Central memory CD8-positive, alpha-beta T cell (primary cell): ENCODE data around the gene CSN1S1.
"Not testable (repeated sequence)": the region's sequence is repeated elsewhere in the genome, so short reads cannot be mapped to it uniquely, and the experiment has no call there.

Source experiments
- ATAC-seq: fragments of 150-1000 bp; cut with Tn5 transposase; replicated peaks from 2 replicates; pipeline ENCODE4 v1.10.0; 2022; ENCODE audit warnings: mild to moderate bottlenecking, moderate FRiP score, moderate number of reproducible peaks; ENCODE audit not compliant: poor library complexity, severe bottlenecking; ENCODE audit errors: extremely low read depth
- DNase-seq, 2 donors: peaks; one replicate each; pipeline ENCODE4 v3.0.0; 2021; ENCODE audit warnings: low spot score in 2 of 2
- H3K27ac Mint-ChIP-seq: one replicate; pipeline ENCODE4 v1.8.0; 2022; ENCODE audit warnings: low read depth, mild to moderate bottlenecking, moderate library complexity, mixed read lengths
- H3K27me3 Mint-ChIP-seq: one replicate; pipeline ENCODE4 v1.8.0; 2022; ENCODE audit warnings: mixed read lengths
- H3K36me3 Mint-ChIP-seq: one replicate; pipeline ENCODE4 v1.8.0; 2022; ENCODE audit warnings: mild to moderate bottlenecking, moderate library complexity, mixed read lengths; ENCODE audit not compliant: insufficient read depth
- H3K4me1 Mint-ChIP-seq: one replicate; pipeline ENCODE4 v1.8.0; 2022; ENCODE audit warnings: mixed read lengths
- H3K4me3 Mint-ChIP-seq: one replicate; pipeline ENCODE4 v1.8.0; 2022; ENCODE audit warnings: mild to moderate bottlenecking, moderate library complexity, mixed read lengths
- H3K9me3 Mint-ChIP-seq: one replicate; pipeline ENCODE4 v1.8.0; 2022; ENCODE audit warnings: mixed read lengths

CSN1S1 gene, protein sequence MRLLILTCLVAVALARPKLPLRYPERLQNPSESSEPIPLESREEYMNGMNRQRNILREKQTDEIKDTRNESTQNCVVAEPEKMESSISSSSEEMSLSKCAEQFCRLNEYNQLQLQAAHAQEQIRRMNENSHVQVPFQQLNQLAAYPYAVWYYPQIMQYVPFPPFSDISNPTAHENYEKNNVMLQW

DNA sequence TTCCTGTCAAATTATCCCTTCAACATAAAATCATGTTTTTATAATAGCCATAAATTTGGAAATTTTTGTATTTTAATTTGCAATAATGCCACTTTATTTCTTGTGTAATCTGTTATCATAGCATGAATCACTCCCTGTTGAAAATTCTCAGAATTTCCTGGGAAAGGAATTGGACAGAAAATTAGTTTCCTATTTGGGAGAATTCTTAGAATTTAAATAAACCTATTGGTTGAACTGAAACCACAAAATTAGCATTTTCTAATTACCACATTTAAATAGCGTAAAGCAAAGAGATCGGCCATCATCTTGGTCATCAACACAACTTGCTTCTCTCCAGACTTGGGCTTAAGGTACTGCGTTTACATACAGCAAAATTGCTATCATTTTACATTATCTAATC is at the start of gene CSN1S1:
CSN1S1 (plus strand) TSS at position 301 of the 400 bp plus-strand sequence. CDS start 1,488 bp downstream, outside the sequence.
- DNase-seq, result no peak
- no peak for ATAC-seq
- Mint-ChIP-seq H3K36me3 (no peaks in the 10 kb centered on the region), H3K27ac (no peak within 1 kb of the TSS), H3K4me1 (no peaks in the 10 kb centered on the region), H3K9me3 (no peaks in the 10 kb centered on the region), H3K4me3 (no peak within 1 kb of the TSS), H3K27me3 (no peaks in the 10 kb centered on the region)

DNA sequence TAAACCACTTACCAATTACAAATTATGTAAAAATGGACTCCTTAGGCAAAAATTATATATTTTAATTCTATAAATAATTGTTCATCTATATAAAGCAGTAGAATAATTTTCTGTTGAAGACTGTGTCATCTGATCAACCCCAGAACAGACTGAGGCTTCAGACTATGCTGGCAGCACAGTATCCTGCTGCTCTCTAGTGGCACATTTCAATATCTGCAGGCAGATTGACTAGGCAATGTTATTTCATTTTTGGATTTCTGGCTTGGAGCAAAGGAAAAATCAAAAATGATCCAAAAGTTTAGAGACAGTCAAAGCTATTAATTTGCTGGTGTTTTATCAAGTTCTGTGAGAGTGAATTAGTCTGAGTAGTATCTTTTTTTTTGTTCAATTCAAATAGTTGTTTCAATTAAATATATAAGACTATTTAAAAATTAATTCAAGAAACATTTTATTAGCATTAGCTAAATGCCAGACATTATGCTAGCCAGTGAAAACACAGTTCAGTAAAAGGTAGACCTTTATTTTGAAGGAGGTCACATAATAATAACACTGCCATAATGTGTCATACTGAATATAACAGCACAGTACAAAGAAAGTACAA is 49.6 kb upstream of the CSN1S1 start:
- no peaks in the 10 kb centered on the region for H3K36me3 Mint-ChIP-seq
- H3K27ac Mint-ChIP-seq, result no peak overlapping the region
- H3K4me1 Mint-ChIP-seq, result no peaks in the 10 kb centered on the region
- H3K9me3 Mint-ChIP-seq, result peaks cover 5% of the 10 kb centered on the region
- ATAC-seq (no peak), DNase-seq (no peak)
- H3K27me3 Mint-ChIP-seq, result no peaks in the 10 kb centered on the region
- no peak overlapping the region for H3K4me3 Mint-ChIP-seq

DNA sequence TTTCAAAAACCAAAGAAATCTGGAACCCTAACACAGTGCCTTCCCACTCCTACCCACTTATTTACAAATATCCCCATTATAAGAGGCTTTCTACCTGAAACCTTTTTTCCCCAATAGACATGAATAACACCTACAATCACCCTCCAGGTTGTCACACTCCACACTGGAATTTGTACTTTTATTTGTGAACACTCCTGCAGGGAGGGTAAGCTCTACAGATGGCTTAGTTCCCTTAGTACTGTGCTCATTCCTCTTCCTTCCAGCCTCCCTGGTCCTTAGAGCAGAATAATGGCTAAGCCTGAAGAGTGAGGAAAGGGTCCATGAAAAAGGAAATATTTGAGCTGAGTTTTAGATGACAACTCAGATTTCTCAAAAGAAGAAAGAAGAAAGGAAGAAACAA is 48.7 kb upstream of the CSN1S1 start:
- Mint-ChIP-seq H3K4me3 (no peak overlapping the region), H3K9me3 (peaks cover 5% of the 10 kb centered on the region), H3K4me1 (no peaks in the 10 kb centered on the region), H3K27ac (no peak overlapping the region), H3K27me3 (no peaks in the 10 kb centered on the region), H3K36me3 (no peaks in the 10 kb centered on the region)
- DNase-seq (no peak), ATAC-seq (no peak)

DNA sequence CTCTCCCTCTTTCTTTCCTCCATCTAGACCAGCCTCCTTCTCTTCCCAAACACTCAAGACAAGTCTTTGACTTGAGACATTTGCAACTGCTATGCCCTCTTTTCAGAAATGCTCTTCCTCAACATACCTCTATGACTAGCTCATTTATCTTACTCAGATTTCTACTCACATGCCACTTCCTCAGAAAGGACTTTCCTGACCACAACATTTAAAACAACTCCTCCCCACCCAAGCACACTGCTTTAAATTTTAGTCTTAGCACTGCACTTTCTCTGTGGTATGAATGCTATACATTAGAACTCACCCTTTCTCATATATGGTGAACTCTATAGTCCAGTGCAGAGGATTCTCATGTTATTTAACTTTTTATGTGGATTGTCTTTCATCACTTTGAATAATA is 42.5 kb upstream of the CSN1S1 start:
- no peak for DNase-seq
- Mint-ChIP-seq H3K27ac (no peak overlapping the region), H3K27me3 (no peaks in the 10 kb centered on the region), H3K9me3 (peaks cover 7% of the 10 kb centered on the region), H3K36me3 (no peaks in the 10 kb centered on the region), H3K4me1 (no peaks in the 10 kb centered on the region), H3K4me3 (no peak overlapping the region)
- ATAC-seq, result no peak

DNA sequence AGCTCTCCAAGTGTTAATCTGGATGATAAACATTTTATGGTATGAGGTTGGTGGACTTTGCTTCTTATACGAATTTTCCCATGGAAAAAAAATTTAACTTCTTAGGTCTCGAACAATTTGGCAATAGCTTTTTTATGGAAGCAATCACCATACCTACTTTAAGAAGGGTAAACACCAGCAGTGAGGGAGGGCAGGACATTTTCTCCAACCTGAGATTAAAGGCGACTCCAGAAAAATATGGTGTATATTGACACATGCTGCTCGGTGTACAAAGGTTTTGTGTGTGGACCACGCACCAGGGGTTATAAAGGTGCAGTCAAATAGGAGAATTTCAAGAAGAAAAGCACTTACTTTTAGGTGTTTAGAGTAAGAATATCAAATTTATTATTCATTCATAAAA is 36.7 kb upstream of the CSN1S1 start:
- H3K4me3 Mint-ChIP-seq, result no peak overlapping the region
- ATAC-seq (no peak), DNase-seq (no peak)
- H3K27ac Mint-ChIP-seq, result no peak overlapping the region
- H3K36me3 Mint-ChIP-seq, result no peaks in the 10 kb centered on the region
- no peaks in the 10 kb centered on the region for H3K27me3 Mint-ChIP-seq
- no peaks in the 10 kb centered on the region for H3K4me1 Mint-ChIP-seq
- H3K9me3 Mint-ChIP-seq, result peaks cover 18% of the 10 kb centered on the region

DNA sequence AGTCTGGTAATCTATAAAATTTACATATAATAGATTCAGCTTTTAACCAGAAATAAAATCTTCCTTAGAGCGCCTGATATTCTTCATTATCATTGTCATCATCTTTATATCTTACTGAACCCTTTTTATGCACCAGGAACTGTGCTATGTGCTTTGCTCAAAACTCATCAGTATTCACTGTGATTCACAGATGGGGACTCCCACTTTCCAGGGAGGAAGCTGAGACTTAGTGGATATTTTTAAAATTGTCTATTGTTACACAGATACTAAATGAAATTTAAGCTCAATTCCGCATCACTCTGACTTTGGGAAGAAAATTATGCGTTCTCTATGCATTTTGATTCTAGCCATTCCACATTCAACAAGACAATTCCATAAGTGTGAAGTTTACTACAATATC is 36.1 kb upstream of the CSN1S1 start:
- Mint-ChIP-seq H3K4me1 (no peaks in the 10 kb centered on the region), H3K9me3 (peaks cover 18% of the 10 kb centered on the region), H3K4me3 (no peak overlapping the region), H3K27me3 (no peaks in the 10 kb centered on the region), H3K36me3 (no peaks in the 10 kb centered on the region), H3K27ac (no peak overlapping the region)
- ATAC-seq, result no peak
- DNase-seq, result no peak

DNA sequence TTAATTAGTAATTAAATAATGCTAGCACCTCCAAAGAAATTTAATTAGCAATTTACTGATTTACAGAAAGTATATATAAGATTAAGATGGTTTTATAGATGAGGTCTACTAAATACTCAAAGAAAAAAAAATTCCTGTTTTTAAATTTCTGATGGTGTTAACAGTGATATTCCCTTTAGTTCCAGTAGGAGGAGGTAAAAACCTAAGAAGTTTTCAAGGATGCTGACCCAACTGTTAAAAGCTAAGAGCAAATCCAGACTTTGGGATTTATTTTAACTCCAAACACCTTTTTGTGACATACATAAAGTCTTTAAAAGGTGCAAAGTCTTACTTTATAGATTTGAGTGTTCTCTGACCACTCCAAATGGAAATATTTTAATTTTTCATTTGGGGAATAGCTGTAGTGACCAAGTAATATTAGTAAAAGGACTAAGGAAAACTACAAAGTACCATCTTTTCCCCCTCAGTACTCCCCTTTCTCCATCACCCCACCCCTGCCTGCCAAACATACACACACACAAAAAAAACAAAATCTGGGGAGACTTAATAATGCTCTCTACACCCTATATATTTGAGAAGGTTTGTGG is 34.2 kb upstream of the CSN1S1 start:
- H3K27ac Mint-ChIP-seq, result no peak overlapping the region
- H3K27me3 Mint-ChIP-seq, result no peaks in the 10 kb centered on the region
- no peak for DNase-seq
- no peaks in the 10 kb centered on the region for H3K4me1 Mint-ChIP-seq
- ATAC-seq, result no peak
- H3K4me3 Mint-ChIP-seq, result no peak overlapping the region
- H3K36me3 Mint-ChIP-seq, result no peaks in the 10 kb centered on the region
- H3K9me3 Mint-ChIP-seq, result peaks cover 18% of the 10 kb centered on the region

DNA sequence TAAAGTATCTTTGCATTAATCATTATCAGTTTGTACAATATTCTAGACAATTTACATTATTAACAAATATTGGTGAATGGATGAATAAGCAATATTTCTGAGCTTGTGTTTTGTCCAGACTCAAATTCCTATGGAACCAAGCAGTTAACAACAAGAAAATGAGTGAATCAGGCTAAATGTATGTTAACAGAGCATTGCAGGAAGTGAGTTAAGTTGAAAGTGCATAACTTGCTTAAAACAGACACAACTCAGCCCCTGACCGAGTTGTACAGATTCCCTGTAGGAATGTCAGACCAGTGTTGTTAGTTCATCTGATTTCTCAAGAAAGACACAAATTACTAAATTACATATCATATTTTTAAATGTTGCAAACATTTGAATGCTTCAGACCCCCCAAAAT is 23.7 kb upstream of the CSN1S1 start:
- no peak for DNase-seq
- Mint-ChIP-seq H3K4me1 (no peaks in the 10 kb centered on the region), H3K36me3 (no peaks in the 10 kb centered on the region), H3K9me3 (peaks cover 20% of the 10 kb centered on the region), H3K27me3 (no peaks in the 10 kb centered on the region), H3K4me3 (no peak overlapping the region), H3K27ac (no peak overlapping the region)
- no peak for ATAC-seq

DNA sequence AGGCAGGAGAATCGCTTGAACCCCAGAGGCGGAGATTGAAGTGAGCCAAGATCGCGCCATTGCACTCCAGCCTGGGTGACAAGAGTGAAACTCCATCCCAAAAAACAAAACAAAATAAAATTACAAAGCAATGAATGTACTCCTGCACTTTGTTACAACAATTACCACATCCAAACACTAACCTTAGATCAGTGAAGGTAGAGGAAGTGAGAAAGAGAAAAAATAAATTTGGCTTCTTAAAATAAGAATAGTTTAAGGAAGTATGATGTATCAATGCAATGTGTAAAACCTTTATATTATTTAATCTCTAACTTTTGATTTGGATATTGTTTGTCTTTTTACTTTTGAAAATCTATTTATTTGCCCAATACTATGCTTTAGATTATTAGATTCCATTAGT is 21.7 kb upstream of the CSN1S1 start:
- Mint-ChIP-seq H3K36me3 (no peaks in the 10 kb centered on the region), H3K4me3 (no peak overlapping the region), H3K27me3 (no peaks in the 10 kb centered on the region), H3K27ac (no peak overlapping the region), H3K4me1 (no peaks in the 10 kb centered on the region), H3K9me3 (peaks cover 15% of the 10 kb centered on the region)
- DNase-seq, result no peak
- ATAC-seq, result no peak

DNA sequence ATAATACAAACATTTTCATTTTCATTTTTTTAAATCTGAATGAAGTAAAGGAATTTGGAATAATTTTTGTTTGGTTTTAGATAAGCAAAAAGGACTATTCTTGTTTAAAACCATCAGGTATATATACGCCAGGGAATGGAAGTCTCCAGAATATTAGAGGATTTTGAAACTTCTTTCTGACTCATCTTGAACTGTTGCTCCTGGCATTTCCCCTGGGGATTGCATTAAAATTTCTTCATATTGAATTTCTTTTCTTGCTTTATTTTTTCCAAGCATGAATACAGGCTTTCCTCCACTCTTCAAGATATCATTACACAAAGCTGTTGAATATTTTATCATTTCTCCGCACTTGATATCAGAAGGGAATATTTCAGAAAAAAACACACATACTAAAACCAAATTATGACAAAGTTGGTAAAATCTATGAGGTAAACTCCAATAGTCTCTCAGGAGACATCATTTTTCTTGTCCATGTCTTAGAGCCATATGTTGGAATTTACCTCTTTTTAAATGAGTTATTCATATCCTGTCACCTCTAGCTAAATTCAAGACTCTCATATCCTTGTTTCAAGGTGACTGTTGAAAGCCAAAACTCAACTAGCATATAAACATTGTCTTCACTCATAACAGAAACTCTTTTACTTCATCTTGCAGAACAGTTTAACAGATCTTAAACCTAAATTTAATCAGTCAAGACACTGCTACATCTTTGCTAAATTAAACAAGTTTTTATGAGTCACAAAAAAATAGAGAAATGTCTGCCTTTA is 20.7 kb upstream of the CSN1S1 start:
- Mint-ChIP-seq H3K27me3 (no peaks in the 10 kb centered on the region), H3K36me3 (no peaks in the 10 kb centered on the region), H3K4me3 (no peak overlapping the region), H3K27ac (no peak overlapping the region), H3K9me3 (peaks cover 13% of the 10 kb centered on the region), H3K4me1 (no peaks in the 10 kb centered on the region)
- no peak for DNase-seq
- ATAC-seq, result no peak

DNA sequence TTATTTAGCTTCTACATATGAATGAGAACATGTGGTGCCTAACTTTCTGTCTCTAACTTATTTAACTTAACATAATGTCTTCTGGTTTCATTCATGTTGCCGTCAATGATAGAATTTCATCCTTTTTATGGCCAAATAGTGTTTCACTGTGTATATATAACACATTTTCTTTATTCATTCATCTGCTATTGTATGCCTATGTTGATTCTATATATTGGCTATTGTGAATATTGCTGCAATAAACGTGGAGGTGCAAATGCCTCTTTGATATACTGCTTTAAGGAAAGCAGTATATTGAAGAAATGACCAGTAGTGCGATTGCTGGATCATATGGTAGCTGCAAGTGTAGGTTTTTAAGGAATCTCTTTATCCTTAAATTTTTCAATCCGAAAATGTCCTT is 10.0 kb upstream of the CSN1S1 start:
- no peaks in the 10 kb centered on the region for H3K4me1 Mint-ChIP-seq
- no peaks in the 10 kb centered on the region for H3K36me3 Mint-ChIP-seq
- H3K27ac Mint-ChIP-seq, result no peak overlapping the region
- no peaks in the 10 kb centered on the region for H3K27me3 Mint-ChIP-seq
- peaks cover 6% of the 10 kb centered on the region for H3K9me3 Mint-ChIP-seq
- ATAC-seq (no peak), DNase-seq (no peak)
- H3K4me3 Mint-ChIP-seq, result no peak overlapping the region

DNA sequence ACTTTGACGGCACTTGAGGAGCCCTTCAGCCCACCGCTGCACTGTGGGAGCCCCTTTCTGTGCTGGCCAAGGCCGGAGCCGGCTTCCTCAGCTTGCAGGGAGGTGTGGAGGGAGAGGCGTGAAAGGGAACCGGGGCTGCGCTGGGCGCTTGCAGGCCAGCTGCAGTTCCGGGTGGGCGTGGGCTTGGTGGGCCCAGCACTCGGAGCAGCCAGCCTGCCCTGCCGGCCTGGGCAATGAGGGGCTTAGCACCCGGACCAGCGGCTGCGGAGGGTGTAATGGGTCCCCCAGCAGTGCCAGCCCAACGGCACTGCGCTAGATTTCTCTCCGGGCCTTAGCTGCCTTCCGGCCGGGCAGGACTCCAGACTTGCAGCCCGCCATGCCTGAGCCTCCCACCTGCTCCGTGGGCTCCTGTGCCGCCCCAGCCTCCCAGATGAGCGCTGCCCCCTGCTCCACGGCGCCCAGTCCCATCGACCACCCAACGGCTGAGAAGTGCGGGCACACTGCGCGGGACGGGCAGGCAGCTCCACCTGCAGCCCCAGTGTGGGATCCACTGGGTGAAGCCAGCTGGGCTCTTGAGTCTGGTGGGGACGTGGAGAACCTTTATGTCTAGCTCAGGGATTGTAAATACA is 7.0 kb upstream of the CSN1S1 start:
- H3K4me1 Mint-ChIP-seq, DNase-seq, ATAC-seq, H3K4me3 Mint-ChIP-seq, H3K9me3 Mint-ChIP-seq, H3K36me3 Mint-ChIP-seq, H3K27me3 Mint-ChIP-seq, H3K27ac Mint-ChIP-seq: not testable (repeated sequence)
